Fibroblast of mammary gland (primary cell): ENCODE measurements around the gene PRG3.

Experiments
- DNase-seq: peaks from one replicate; pipeline ENCODE4 v3.0.0-alpha.2; 2010; ENCODE audit warnings: low read depth
- H3K4me3 ChIP-seq: 2 replicates; pipeline ENCODE4 v1.5.1; 2011; ENCODE audit warnings: low read depth, mild to moderate bottlenecking, low read length, moderate library complexity; ENCODE audit not compliant: control insufficient read depth
- CTCF ChIP-seq: conservative IDR thresholded peaks from 2 replicates; pipeline ENCODE4 v1.5.1; 2011; ENCODE audit warnings: low read depth, low read length, inconsistent platforms; ENCODE audit not compliant: control insufficient read depth, insufficient read depth

PRG3 gene

GRCh38 chr11:57397394-57397990, 16.5 kb upstream of the PRG3 start:
- TF ChIP-seq CTCF: no peak
- H3K4me3 ChIP-seq: no peak overlapping the region
- DNase-seq: no peak

GRCh38 chr11:57396744-57397143, 15.8 kb upstream of the PRG3 start:
- no peak for TF ChIP-seq CTCF
- no peak for DNase-seq
- no peak overlapping the region for H3K4me3 ChIP-seq

- no peak overlapping the region for H3K4me3 ChIP-seq
- no peak for TF ChIP-seq CTCF
- no peak for DNase-seq
Measured at GRCh38 chr11:57395905-57396623, 15.1 kb upstream of the PRG3 start.

- no peak for DNase-seq
Measured at GRCh38 chr11:57394203-57394965, 13.4 kb upstream of the PRG3 start.

GRCh38 chr11:57392763-57393105, 11.8 kb upstream of the PRG3 start:
- H3K4me3 ChIP-seq: no peak overlapping the region
- TF ChIP-seq CTCF: no peak
- no peak for DNase-seq

More at GRCh38 chr11:57394203-57394965, 13.4 kb upstream of the PRG3 start:
- TF ChIP-seq CTCF: no peak
- no peak overlapping the region for H3K4me3 ChIP-seq

- H3K4me3 ChIP-seq: no peak overlapping the region
- no peak for DNase-seq
- TF ChIP-seq CTCF: no peak
Measured at GRCh38 chr11:57392066-57392762, 11.3 kb upstream of the PRG3 start.
